IMR-90 (cell line): ENCODE measurements around the gene LDHD. TPM values are rescaled to one million over a fixed set of nuclear protein-coding genes. Genes with fewer than 3 reads are reported as not detected.

Source experiments
- ATAC-seq: fragments of 200-7000 bp; cut with Tn5 transposase; 2 replicates; pipeline ENCODE4 v1.9.1; 2020; ENCODE audit warnings: low read depth, mild to moderate bottlenecking, moderate library complexity
- BruUV-seq: library from RNA; stranded (reverse); fragments of 400-500 nt; replicated peaks from 2 replicates; lab custom pipeline; 2021; lab: Mats Ljungman, UMichigan
- CTCF ChIA-PET: fragments of 300-600 bp; formaldehyde crosslinking; extraction: SDS; loops from one replicate; lab custom pipeline; 2021; ENCODE audit warnings: antibody characterized with exemption; lab: Yijun Ruan, JAX
- POLR2A ChIA-PET: fragments of 300-600 bp; sonication (Branson Sonifier 250); formaldehyde crosslinking; loops from one replicate; lab custom pipeline; 2022; ENCODE audit warnings: antibody characterized with exemption; ENCODE audit not compliant: unreplicated experiment; lab: Charles Lee
- DNase-seq: peaks from one replicate; pipeline ENCODE4 v3.0.0; 2013
- H2AFZ ChIP-seq: replicated peaks from 2 replicates; pipeline ENCODE3; 2013; ENCODE audit warnings: low read length, mild to moderate bottlenecking; ENCODE audit not compliant: poor library complexity
- H2AK5ac ChIP-seq: 2 replicates; pipeline ENCODE4 v1.6.1; 2013; ENCODE audit warnings: low read depth, low read length, inconsistent platforms
- H2AK9ac ChIP-seq: replicated peaks from 2 replicates; pipeline ENCODE3; 2013; ENCODE audit warnings: mild to moderate bottlenecking, low read depth, low read length, moderate library complexity; ENCODE audit not compliant: poor library complexity
- H2BK120ac ChIP-seq: 2 replicates; pipeline ENCODE4 v1.6.1; 2013; ENCODE audit warnings: low read depth, low read length, inconsistent platforms
- H2BK15ac ChIP-seq: 3 replicates; pipeline ENCODE4 v1.6.1; 2013; ENCODE audit warnings: low read depth, low read length, inconsistent platforms
- H2BK20ac ChIP-seq: 2 replicates; pipeline ENCODE4 v1.6.1; 2013; ENCODE audit warnings: low read depth, mild to moderate bottlenecking, inconsistent platforms, low read length, moderate library complexity
- H2BK5ac ChIP-seq: 2 replicates; pipeline ENCODE4 v1.6.1; 2013; ENCODE audit warnings: mild to moderate bottlenecking, low read depth, low read length, inconsistent platforms; ENCODE audit not compliant: poor library complexity, severe bottlenecking
- H3K14ac ChIP-seq: replicated peaks from 2 replicates; pipeline ENCODE4 v1.6.1; 2013; ENCODE audit warnings: low read depth, low read length, inconsistent platforms
- H3K18ac ChIP-seq: 2 replicates; pipeline ENCODE4 v1.6.1; 2013; ENCODE audit warnings: low read depth, low read length, control low read depth
- H3K23ac ChIP-seq: 2 replicates; pipeline ENCODE4 v1.6.1; 2013; ENCODE audit warnings: low read depth, low read length, inconsistent platforms
- H3K27ac ChIP-seq: 2 replicates; pipeline ENCODE4 v1.5.1; 2013; ENCODE audit warnings: mild to moderate bottlenecking, control low read depth, low read length; ENCODE audit not compliant: insufficient read depth
- H3K27me3 ChIP-seq: 2 replicates; pipeline ENCODE4 v1.6.1; 2013; ENCODE audit warnings: low read length; ENCODE audit not compliant: control insufficient read depth, insufficient read depth
- H3K36me3 ChIP-seq: 2 replicates; pipeline ENCODE4 v1.6.1; 2013; ENCODE audit warnings: low read length, mixed read lengths; ENCODE audit not compliant: control insufficient read depth, insufficient read depth
- H3K4ac ChIP-seq: 2 replicates; pipeline ENCODE4 v1.6.1; 2013; ENCODE audit warnings: low read depth, low read length, inconsistent platforms
- H3K4me1 ChIP-seq: 2 replicates; pipeline ENCODE4 v1.6.1; 2013; ENCODE audit warnings: low read length, mixed read lengths; ENCODE audit not compliant: control insufficient read depth, insufficient read depth
- H3K4me2 ChIP-seq: 2 replicates; pipeline ENCODE4 v1.6.1; 2013; ENCODE audit warnings: low read depth, mild to moderate bottlenecking, control low read depth, low read length, moderate library complexity
- H3K4me3 ChIP-seq: 2 replicates; pipeline ENCODE4 v1.5.1; 2013; ENCODE audit warnings: low read depth, mild to moderate bottlenecking, control low read depth, low read length, moderate library complexity; ENCODE audit not compliant: insufficient read depth
- H3K56ac ChIP-seq: 2 replicates; pipeline ENCODE4 v1.6.1; 2013; ENCODE audit warnings: low read length, inconsistent platforms; ENCODE audit not compliant: insufficient read depth; ENCODE audit errors: extremely low read depth
- H3K79me1 ChIP-seq, 2 experiments: 2 replicates each; pipeline ENCODE4 v1.6.1; 2013; ENCODE audit warnings: low read length in 2 of 2, inconsistent platforms in 1 of 2, low read depth in 1 of 2
- H3K9ac ChIP-seq: 2 replicates; pipeline ENCODE4 v1.6.1; 2013; ENCODE audit warnings: low read depth, low read length, control low read depth
- H3K9me1 ChIP-seq: 2 replicates; pipeline ENCODE4 v1.6.1; 2013; ENCODE audit warnings: low read length, inconsistent platforms; ENCODE audit not compliant: insufficient read depth
- H3K9me3 ChIP-seq: 2 replicates; pipeline ENCODE4 v1.6.1; 2013; ENCODE audit warnings: low read length; ENCODE audit not compliant: control insufficient read depth, insufficient read depth
- H4K20me1 ChIP-seq: 2 replicates; pipeline ENCODE4 v1.6.1; 2013; ENCODE audit warnings: low read length, inconsistent platforms; ENCODE audit not compliant: insufficient read depth
- H4K5ac ChIP-seq: 2 replicates; pipeline ENCODE4 v1.6.1; 2013; ENCODE audit warnings: mild to moderate bottlenecking, low read depth, low read length, control low read depth
- H4K8ac ChIP-seq, 2 experiments: 2 replicates each; pipeline ENCODE4 v1.6.1; 2013; ENCODE audit warnings: low read depth in 2 of 2, low read length in 2 of 2, control low read depth in 1 of 2, inconsistent platforms in 1 of 2
- H4K91ac ChIP-seq: 2 replicates; pipeline ENCODE4 v1.6.1; 2013; ENCODE audit warnings: low read depth, low read length, inconsistent platforms; ENCODE audit not compliant: insufficient read depth
- BHLHE40 ChIP-seq: fragments of 150-350 bp; IDR thresholded peaks from 2 replicates; pipeline ENCODE4 v1.6.1; 2016; ENCODE audit warnings: mild to moderate bottlenecking, low read depth, low read length
- CHD1 ChIP-seq: IDR thresholded peaks from 2 replicates; pipeline ENCODE4 v1.6.1; 2012; ENCODE audit warnings: low read depth, low read length, improper control_type of control experiment
- CTCF ChIP-seq: conservative IDR thresholded peaks from 2 replicates; pipeline ENCODE4 v1.5.1; 2012; ENCODE audit warnings: mild to moderate bottlenecking, low read depth, low read length, improper control_type of control experiment
- ELK1 ChIP-seq: fragments of 150-350 bp; IDR thresholded peaks from 2 replicates; pipeline ENCODE4 v1.6.1; 2016; ENCODE audit warnings: low read depth, mild to moderate bottlenecking, low read length, moderate library complexity, borderline replicate concordance
- FOS ChIP-seq: fragments of 150-350 bp; IDR thresholded peaks from 2 replicates; pipeline ENCODE4 v1.6.1; 2016; ENCODE audit warnings: low read depth, low read length
- MAZ ChIP-seq: IDR thresholded peaks from 2 replicates; pipeline ENCODE4 v1.6.1; 2012; ENCODE audit warnings: low read depth, mild to moderate bottlenecking, low read length, improper control_type of control experiment, moderate library complexity, borderline replicate concordance
- MXI1 ChIP-seq: IDR thresholded peaks from 2 replicates; pipeline ENCODE4 v1.6.1; 2012; ENCODE audit warnings: low read depth, mild to moderate bottlenecking, low read length, moderate library complexity, borderline replicate concordance
- NFE2L2 ChIP-seq: fragments of 150-350 bp; IDR thresholded peaks from 2 replicates; pipeline ENCODE4 v1.6.1; 2016; ENCODE audit warnings: low read depth, mild to moderate bottlenecking, low read length
- POLR2A ChIP-seq: IDR thresholded peaks from 2 replicates; pipeline ENCODE4 v1.6.1; 2012; ENCODE audit warnings: mild to moderate bottlenecking, low read depth, low read length
- RAD21 ChIP-seq: IDR thresholded peaks from 2 replicates; pipeline ENCODE4 v1.6.1; 2012; ENCODE audit warnings: low read length, improper control_type of control experiment
- RFX5 ChIP-seq: IDR thresholded peaks from 2 replicates; pipeline ENCODE4 v1.8.0; 2012; ENCODE audit warnings: low read depth, mild to moderate bottlenecking, low read length, moderate library complexity
- SMC3 ChIP-seq: fragments of 150-350 bp; IDR thresholded peaks from 2 replicates; pipeline ENCODE4 v1.6.1; 2016; ENCODE audit warnings: low read depth, mild to moderate bottlenecking, antibody characterized with exemption, low read length, moderate library complexity
- WGBS, 2 experiments: methylation state at CpG; one replicate each; pipeline versions ENCODE4 v1.1.5 to v1.1.7; 2013; ENCODE audit warnings: missing lambda C conversion rate in 2 of 2; ENCODE audit not compliant: insufficient read length in 1 of 2; ENCODE audit errors: extremely low coverage in 2 of 2; 5-methylcytosine and 5-hydroxymethylcytosine counted together
- dilution Hi-C: fragments of 300-500 bp; cut with HindIII; formaldehyde crosslinking; loops from one replicate; pipeline ENCODE4 v1.14.3; 2018; ENCODE audit warnings: low sequenced_read_pairs; ENCODE audit not compliant: unreplicated experiment
- in situ Hi-C: fragments of 300-500 bp; cut with MboI; formaldehyde crosslinking; loops from 3 replicates; pipeline ENCODE4 v1.14.3; 2019; ENCODE audit warnings: low sequenced_read_pairs, inconsistent platforms, mixed read lengths
- intact Hi-C: fragments of 100-400 bp; cut with micrococcal nuclease; formaldehyde crosslinking; loops from 2 replicates; pipeline ENCODE4 v1.10.0; 2022
- polyA plus RNA-seq, 3 experiments: library from polyadenylated mRNA; depleted of rRNA; stranded (reverse); fragments of >200 nt; gene quantifications; 2 replicates each; pipeline ENCODE4 v1.2.3, GENCODE V29; 2012; ENCODE audit warnings: low replicate concordance in 1 of 3
- total RNA-seq: library from RNA; depleted of rRNA; stranded (reverse); fragments of >200 nt; gene quantifications from 2 replicates; pipeline ENCODE4 v1.2.3, GENCODE V29; 2012
- TF ChIP-seq, protein P1 (sequence below): fragments of 150-350 bp; IDR thresholded peaks from 2 replicates; pipeline ENCODE4 v1.6.1; 2017; ENCODE audit warnings: mild to moderate bottlenecking, antibody characterized with exemption, low read length, low read depth

The LDHD gene
- total and polyA plus RNA-seq, 2 of the 4 experiments (the other 2 are of a cell fraction), result under 0.01 to 0.26 TPM

DNA sequence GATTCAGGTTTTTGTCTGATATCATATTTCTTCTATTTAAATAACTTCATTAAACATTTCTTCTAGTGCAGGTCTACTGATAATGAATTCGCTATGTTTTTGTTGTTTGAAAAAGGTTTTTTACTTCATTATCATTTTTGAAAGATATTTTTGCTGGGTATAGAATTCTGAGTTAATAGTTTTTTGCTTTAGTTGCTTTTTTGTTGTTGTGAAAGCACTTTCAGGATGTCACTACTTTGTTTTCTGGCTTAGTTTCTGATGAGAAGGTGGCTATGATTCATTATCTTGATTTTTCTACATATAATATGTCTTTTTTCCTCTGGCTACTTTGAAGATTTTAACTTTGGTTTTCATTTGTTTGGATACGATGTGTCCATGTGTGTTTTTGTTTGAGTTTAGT is 35.2 kb upstream of the LDHD start:
- peaks cover 2% of the 10 kb centered on the region; the same call in 1 of the 2 replicates for H3K9me1 ChIP-seq
- H2AFZ ChIP-seq, result no peak overlapping the region
- H3K4me1 ChIP-seq, result no peaks in the 10 kb centered on the region; the same call in 1 of the 2 replicates
- H3K79me1 ChIP-seq, result peaks cover 8 to 28% of the 10 kb centered on the region in 2 experiments
- POLR2A ChIA-PET, result no interaction called here
- dilution Hi-C loops (no loop called here), in situ Hi-C loops (no loop called here), intact Hi-C loops (no loop called here)
- no peak overlapping the region for H2AK9ac ChIP-seq
- no peak overlapping the region for H3K23ac ChIP-seq
- H3K14ac ChIP-seq, result no peak overlapping the region
- WGBS, 2 experiments, result no CpG with 5 or more reads among the region's 2 CpGs
- no peak overlapping the region for H3K4me2 ChIP-seq
- H2BK15ac ChIP-seq, result no peak overlapping the region
- H3K9ac ChIP-seq, result no peak overlapping the region
- H4K5ac ChIP-seq, result no peak overlapping the region
- H2BK20ac ChIP-seq, result no peak overlapping the region
- no peak overlapping the region for H2AK5ac ChIP-seq
- peaks cover 13% of the 10 kb centered on the region for H3K36me3 ChIP-seq
- peaks cover 4% of the 10 kb centered on the region; the same call in 1 of the 2 replicates for H4K20me1 ChIP-seq
- no peaks in the 10 kb centered on the region for H3K27me3 ChIP-seq
- TF ChIP-seq POLR2A (no peak), CTCF (no peak), ELK1 (no peak), BHLHE40 (no peak), MAZ (no peak), FOS (no peak), SMC3 (no peak), CHD1 (no peak), NFE2L2 (no peak), RFX5 (no peak), MXI1 (no peak), RAD21 (no peak)
- TF ChIP-seq, protein P1, sequence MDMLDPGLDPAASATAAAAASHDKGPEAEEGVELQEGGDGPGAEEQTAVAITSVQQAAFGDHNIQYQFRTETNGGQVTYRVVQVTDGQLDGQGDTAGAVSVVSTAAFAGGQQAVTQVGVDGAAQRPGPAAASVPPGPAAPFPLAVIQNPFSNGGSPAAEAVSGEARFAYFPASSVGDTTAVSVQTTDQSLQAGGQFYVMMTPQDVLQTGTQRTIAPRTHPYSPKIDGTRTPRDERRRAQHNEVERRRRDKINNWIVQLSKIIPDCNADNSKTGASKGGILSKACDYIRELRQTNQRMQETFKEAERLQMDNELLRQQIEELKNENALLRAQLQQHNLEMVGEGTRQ, result no peak
- H3K27ac ChIP-seq, result no peak overlapping the region
- H3K4ac ChIP-seq, result no peak overlapping the region
- no peak overlapping the region for H3K56ac ChIP-seq
- ATAC-seq, result no peak
- no TSS peak for BruUV-seq
- H3K9me3 ChIP-seq, result peaks cover 3% of the 10 kb centered on the region
- H4K8ac ChIP-seq, result no peak overlapping the region
- no peak overlapping the region for H2BK5ac ChIP-seq
- H3K4me3 ChIP-seq, result no peak overlapping the region
- no peak for DNase-seq
- CTCF ChIA-PET, result no interaction called here
- no peak overlapping the region for H4K91ac ChIP-seq
- H3K18ac ChIP-seq, result no peak overlapping the region
- H2BK120ac ChIP-seq, result no peak overlapping the region
